Left ventricle myocardium superior (tissue), 1 donor: ENCODE measurements around the gene IFT172. TPM values are rescaled to one million over a fixed set of nuclear protein-coding genes. Genes with fewer than 3 reads are reported as not detected.

Experiments used
- ATAC-seq: fragments of 200-7000 bp; cut with Tn5 transposase; one replicate; pipeline ENCODE4 v1.9.1; 2020; ENCODE audit warnings: mild to moderate bottlenecking, moderate library complexity
- DNase-seq: peaks from one replicate; pipeline ENCODE4 v3.0.0-alpha.2; 2020
- intact Hi-C: fragments of 100-400 bp; cut with micrococcal nuclease; formaldehyde crosslinking; loops from one replicate; pipeline ENCODE4 v1.11.0; 2022
- total RNA-seq: library from RNA; stranded (reverse); fragmentation: NEBNext Ultra II Directional; extraction: Animal tissue kit (Norgen Biotek cat#: 25700); gene quantifications from one replicate; pipeline ENCODE4 v1.2.1, GENCODE V29; 2021
- donor health status: DM: no; HTN: yes; CAD: no; lungs with severe emphysema.

The IFT172 gene
- total RNA-seq, 1 donor from 2014 or later: 22.4 TPM

DNA sequence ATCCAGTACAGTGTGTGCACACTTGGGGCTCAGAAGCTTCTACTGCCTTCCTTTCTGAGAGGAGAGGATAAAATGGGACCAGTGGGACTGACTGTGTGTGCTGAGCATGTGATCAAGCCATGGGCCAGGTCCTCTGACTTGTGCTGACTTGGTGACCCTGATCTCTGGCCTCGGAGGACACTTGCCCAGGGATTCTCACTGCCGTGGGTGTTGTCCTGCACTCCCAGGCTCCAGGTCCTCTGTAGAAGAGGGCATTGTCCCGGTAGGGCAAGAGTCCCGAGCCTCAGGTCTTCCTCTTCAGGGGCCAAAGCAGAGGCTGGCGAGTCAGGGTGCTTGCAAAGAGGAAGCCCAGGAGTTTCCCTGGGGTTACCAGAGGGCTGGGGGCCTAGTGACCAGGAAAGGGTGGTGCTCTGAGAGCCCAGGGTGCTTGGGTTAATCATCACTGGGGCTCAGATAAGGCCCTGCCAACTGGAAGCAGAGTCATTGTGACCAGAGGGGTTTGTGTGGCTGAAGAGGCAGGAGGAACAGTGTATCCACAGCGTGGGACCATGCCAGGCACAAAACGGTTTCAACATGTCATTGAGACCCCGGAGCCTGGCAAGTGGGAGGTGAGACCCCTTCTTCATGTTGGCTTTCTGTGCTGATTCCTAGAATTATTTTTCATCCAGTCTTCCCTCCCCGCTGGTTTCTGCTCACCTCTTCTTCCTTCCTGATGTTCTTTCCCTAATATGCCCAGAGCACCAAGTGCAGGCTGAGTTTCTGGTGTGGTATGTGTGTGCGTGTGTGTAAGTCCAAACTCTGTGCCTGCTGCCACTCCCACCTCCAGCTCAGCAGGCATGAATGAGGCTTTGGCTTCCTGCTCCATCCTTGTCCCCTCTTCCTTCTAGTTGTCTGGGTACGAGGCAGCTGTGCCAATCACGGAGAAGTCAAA is 7.1 kb upstream of the IFT172 start, which contains the start of gene GCKR:
Gene GCKR, plus strand, starts transcription at position 483 of the 931 bp plus-strand sequence. Its CDS starts 66 bp downstream, at position 549.
- ATAC-seq: peak; percentile 39
- DNase-seq: no peak
- intact Hi-C loops: no loop called here

DNA sequence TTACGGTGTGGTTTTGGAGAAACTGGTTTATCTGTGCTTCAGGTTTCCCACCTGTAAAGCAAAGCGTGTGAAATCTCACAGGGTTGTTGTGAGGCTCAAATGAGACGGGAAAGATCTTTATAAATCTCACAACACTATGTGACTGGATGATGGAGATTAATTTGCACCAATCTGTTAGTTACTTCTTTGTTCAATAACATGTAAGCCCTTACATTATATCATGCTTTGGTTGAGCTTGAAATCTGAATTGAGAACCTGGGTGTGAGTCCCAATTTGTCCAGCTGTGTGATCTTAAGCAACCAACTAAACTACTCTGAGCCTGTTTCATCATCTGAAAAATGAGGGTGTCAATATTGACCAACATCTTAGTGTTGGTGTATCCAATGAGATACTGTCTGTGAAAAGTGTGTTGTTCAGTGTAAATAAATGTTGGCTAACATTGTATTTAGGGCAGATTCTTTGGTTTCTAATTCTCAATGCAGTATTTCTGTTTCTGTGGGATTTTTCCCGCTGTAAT is 6.4 kb upstream of the IFT172 start:
- intact Hi-C loops: no loop called here
- no peak for DNase-seq
- no peak for ATAC-seq

DNA sequence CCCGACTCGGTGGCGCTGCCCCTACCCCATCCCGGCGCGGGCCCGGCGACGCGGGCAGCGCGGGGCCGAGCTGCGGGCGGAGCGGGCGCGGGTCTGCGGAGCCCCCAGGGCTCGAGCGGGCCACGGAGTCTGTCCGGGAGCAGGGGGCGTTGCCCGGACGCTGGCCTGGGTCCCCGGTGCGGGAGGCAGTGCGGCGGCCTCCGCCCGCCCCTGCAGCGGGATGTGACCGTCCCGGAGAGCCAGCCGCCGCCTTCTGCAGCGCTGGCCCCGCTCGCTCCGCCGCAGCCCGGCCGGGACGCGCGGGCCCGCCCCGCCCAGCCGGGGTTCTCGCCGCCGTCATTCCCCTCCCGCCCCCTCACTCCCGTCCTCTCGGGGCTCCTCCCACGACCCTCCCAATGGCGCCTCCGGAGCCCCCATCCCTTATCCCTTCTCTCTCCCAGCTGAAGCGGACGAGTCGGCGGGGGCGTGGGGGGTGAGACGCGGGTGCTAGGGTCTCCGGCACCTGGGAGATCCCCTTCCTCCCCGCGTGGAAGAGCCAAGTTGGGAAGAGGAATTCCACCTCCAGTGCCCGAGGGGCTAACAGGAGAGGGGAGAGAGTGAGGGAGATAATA is 5.5 kb upstream of the IFT172 start, which contains the start of gene FNDC4:
Gene FNDC4, minus strand, starts transcription at position 257 of the 611 bp plus-strand sequence. CDS start 521 bp downstream, outside the sequence.
- DNase-seq (peak; percentile 41), ATAC-seq (peak; percentile 68)
- intact Hi-C loops: no loop called here

DNA sequence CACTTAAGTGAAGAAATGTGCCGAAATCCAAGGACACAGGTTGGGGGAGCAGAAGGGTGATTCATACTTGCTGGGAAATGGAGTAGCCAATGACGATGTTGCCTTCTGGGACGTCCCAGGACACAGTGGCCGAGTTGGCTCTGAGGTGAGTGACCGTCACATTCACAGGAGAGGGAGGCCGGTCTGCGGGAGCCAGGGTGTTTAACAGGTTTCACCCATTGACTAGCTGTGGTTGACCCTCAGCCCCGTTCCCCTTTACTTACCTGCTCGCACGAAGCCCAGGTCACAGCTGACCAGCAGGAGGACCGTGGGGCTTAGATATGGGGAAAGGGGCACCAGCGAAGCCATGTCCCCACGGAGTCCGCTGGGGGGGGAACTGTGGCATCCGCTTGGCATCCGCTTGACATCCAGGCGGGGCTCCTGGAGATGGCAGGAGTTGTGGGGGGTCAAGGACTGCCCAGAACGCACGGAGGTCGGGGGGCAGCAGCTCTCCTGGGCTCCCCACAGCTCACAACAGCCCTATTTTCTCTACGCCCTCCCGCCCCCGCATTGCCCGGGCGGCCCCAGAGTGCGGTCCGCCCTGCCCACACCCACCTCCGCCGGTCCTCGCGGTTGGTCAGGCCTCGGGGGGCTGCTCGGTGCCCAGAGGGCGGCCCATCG is 4.9 kb upstream of the IFT172 start:
- ATAC-seq (peak; percentile 13), DNase-seq (peak; percentile 39)
- intact Hi-C loops: no loop called here

DNA sequence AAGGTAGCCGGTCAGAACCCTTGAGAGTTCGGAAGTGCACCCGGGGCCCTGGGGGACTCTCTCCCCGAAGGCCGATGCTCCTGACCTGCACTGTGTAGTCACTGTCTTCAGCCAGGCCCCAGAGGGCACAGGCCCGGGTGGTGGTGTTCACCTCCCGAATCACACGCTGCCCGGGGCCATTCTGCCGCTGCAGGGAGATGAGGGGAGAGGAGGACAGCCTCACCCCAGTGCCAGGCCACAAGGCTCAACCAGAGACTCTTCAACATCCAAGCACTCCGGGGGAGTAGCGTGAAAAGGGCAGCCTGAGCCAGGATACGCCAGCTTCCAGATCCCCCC is 4.4 kb upstream of the IFT172 start:
- ATAC-seq: no peak
- intact Hi-C loops: no loop called here
- DNase-seq: no peak

DNA sequence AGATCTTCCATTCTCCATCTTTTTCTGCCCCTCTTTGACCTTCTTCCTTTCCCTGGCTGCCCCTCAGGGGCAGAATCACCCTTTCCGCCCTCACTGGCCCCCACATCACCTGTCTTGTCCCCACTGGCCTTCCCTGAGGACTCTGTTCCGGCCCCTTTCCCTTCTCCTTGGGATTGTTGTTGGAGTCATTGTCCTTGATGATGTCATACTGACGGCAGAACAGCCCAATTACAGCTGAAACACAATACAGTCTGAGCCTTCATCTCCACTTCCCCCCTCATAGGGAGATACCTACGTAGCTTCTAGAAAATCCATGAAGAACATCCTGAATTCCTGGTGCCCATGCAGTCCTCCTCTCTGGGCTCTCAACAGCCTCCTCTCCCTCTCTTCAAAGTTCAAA is 3.0 kb upstream of the IFT172 start:
- DNase-seq (no peak), ATAC-seq (no peak)
- intact Hi-C loops: no loop called here

DNA sequence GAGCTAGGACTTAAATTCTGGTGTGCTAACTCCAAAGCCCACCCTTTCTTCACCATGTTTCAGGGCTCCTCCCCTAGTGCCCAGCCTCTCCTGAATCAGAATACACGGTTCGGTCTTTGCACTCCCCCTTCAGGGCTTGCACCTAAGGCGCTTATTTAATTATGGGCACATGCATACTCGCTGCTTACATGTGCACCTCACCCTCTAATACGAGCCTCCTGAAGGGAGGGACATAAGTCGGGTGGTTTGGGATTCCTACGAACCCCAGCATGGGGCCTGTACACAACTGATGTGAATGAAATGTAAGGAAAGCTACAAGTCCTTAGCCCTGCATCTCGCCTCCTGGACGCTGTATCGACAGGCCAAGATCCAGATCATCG is 435 bp downstream of the IFT172 start:
- intact Hi-C loops: no loop called here
- ATAC-seq: peak; percentile 31
- DNase-seq: no peak

DNA sequence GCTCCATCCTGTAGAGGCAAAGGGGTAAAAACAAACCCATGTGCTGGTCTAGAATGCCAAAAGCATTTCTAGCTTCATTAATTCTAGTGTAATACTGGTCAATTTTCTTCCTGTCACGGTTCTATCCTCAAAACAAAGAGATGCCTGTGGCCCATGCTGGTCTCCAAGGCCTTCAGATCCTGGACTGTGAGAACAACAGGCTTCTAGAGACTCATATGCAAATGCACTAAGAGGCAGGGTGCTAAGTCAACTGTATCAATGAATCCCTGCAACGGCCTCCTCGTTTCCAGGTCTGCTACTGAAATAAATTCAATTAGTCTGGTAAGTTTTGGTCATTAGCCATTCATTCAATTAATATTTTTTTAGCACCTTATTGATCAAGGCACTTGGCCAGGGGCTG is 4.0 kb downstream of the IFT172 start:
- intact Hi-C loops: no loop called here
- no peak for DNase-seq
- ATAC-seq: no peak

DNA sequence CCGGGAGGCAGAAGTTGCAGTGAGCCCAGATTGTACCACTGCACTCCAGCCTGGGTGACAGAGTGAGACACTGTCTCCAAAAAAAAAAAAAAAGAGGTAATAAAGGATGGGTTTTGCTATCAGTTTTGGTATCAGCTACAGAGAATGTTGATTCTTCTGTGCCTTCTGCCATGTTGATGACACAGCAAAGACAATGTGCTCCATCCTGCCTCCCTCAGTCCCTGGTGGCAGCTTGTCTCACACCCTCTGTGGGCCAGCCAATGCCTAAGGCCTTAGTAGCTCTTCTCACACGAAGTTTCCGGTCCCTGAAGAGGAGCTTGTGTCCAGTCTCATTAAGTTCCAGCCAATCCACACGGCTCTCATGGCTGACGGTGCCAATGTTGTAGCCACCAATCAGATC is 17.6 kb downstream of the IFT172 start:
- no peak for ATAC-seq
- intact Hi-C loops: no loop called here
- no peak for DNase-seq

DNA sequence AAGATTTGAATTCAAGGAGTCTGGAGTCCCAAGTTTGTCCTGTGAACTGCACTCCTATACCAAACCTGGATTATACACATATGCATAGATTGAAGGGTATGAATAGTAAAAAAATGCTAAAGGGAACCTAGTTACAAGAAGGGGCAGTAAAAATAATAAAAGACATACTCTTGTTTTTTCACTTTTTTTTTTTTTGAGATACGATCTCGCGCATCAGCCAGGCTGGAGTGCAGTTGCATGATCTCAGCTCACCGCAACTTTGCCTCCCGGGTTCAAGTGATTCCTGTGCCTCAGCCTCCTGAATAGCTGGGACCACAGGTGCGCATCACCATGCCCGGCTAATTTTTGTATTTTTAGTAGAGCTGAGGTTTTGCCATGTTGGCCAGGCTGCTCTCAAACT is 25.1 kb downstream of the IFT172 start:
- DNase-seq: no peak
- no peak for ATAC-seq
- intact Hi-C loops: no loop called here

DNA sequence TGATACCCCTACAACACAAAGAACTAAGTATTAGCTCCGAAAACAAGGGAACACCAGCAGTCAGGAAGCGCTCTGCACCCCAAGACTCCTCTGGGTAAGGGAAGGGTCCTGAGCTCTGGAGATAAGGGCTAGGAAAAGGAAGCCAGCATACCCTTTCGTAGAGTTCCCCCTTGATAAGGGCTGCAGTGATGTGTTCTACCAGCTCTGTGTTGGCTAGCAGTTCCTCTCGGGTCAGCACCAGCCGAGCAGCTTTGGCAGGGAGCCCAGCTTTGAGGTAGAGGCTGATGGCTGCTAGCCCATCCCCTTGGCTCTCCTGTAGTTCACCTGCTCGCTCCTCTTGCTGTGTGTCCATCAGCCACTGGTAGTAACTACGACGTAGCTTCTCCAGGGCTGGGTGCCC is 28.4 kb downstream of the IFT172 start:
- ATAC-seq: peak; percentile 90
- peak; percentile 74 for DNase-seq
- intact Hi-C loops: no loop called here

DNA sequence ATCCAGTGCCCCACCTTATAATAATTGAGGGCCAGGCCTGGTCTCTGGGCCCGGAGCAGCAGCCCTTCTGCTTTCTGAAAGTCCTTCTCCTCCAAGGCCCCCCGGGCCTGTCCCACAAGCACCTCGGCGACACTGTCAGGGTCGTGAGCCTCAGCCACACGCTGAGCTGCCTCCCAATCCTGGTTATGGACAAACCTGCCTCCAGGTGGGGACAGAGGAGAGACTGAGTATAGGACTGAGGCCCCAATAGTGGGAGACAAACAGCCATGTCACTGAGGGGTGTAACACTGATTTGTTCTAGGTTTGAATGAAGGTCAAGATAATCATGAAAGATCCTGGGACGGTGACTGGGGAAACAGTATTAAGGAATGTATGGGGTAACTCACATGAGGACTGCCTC is 35.6 kb downstream of the IFT172 start:
- ATAC-seq: no peak
- DNase-seq: no peak
- intact Hi-C loops: no loop called here

DNA sequence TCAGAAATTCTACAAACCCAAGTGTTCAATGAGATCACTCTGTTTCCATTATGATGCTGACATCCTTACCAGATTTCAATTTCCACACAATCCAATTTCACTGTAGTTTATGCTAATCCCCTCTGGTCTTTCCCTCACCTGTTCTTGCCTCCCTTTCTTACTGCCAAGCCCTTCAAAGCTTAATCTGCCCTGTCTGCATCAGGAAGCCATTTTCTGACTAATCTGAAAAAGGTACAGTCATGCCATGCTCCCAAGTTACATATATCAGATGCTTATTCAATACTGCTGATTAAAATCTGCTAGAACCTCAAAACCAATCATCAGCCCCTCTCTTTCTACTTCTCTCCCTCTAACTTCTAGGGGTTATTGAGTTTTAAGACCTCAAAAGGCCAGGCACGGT is 38.4 kb downstream of the IFT172 start:
- intact Hi-C loops: no loop called here
- ATAC-seq: no peak
- DNase-seq: no peak

DNA sequence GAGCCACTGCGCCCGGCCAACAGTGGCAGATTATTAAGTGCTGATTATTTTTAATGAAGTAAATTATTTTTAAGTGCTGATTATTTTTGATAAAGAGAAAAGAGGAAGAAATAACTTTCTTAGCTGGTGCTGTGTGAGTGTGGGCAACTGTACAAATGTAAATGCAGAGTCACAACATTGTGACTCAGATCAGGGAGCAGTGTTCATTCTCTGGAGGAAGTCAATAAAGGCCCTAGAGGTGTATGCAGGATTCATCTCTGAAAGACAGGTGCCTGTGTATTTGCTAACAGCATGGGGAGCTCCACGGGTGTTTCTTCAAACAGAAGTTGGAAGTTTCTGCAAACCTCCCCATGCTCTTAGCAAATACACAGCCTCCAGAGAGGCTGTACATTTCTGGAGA is 41.2 kb downstream of the IFT172 start:
- intact Hi-C loops: no loop called here
- ATAC-seq (no peak), DNase-seq (no peak)

DNA sequence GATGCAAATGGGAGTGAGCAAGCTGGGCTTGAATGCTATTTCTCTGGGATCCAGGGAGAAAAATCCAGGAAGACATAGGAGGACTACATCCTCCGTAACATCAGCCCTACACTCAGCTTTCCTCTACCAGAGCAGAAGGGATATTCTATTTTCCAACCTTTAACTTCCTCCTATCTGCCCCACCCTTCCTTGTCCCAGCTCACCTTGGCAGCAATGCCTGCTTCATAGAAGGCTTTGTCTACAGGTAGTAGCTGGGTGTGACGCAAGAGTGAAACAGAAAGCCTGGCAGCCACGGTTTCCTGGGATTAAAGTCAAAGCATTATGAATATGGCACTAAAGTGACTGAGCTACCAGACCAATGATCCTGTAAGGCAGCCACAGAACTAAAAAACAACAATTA is 43.5 kb downstream of the IFT172 start:
- no peak for DNase-seq
- no peak for ATAC-seq
- intact Hi-C loops: no loop called here

DNA sequence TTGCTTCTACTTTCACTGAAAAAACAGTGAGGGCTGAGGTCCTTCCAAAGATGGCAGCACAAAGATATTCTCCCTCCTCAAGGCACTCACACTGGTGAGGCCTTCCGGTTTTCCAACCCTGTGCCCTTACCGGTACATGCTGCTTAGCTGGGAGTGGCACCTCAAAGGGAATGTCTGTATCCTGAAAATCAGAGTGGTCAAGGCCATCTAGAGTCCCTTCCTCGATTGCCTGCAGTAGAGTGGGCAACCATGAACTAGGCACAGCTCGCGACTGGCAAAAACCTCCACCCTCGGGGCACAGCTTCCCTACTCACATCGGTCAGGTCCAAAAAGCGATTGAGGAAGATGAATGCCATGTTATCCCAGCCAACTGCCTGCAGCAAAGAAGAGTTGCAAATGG is 43.9 kb downstream of the IFT172 start:
- ATAC-seq (no peak), DNase-seq (no peak)
- intact Hi-C loops: no loop called here

DNA sequence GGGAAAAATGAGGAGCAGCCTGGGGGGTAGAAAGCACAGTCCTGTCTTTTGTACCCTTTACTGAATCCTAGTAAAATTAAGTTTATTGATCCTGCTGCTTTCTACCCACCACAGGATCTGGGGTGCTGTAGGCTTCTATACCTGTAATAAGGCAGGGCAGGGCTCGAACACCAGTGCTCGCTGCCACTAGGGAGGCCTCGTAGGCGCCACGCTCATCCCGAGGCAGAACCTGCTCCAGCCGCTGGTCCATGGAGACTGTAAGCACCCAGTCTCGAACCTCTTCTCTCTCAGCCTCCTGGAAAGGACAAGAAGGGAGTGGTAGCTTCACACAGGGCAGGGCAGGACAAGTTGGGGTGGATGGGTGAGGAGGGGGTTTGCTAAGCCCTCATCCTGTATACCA is 44.4 kb downstream of the IFT172 start:
- intact Hi-C loops: no loop called here
- ATAC-seq (no peak), DNase-seq (no peak)

DNA sequence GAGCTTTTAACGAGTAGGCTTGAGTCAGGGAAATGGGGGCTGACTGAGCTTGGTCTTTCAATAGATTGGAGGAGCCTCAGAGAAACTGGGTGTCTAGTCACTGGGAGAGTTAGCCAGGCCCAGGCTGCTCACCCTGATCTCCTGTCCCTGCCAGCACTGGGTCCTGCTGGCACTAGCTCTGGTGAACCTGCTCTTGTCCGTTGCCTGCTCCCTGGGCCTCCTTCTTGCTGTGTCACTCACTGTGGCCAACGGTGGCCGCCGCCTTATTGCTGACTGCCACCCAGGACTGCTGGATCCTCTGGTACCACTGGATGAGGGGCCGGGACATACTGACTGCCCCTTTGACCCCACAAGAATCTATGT is 46.6 kb downstream of the IFT172 start:
- ATAC-seq: peak; percentile 28
- intact Hi-C loops: no loop called here
- no peak for DNase-seq

DNA sequence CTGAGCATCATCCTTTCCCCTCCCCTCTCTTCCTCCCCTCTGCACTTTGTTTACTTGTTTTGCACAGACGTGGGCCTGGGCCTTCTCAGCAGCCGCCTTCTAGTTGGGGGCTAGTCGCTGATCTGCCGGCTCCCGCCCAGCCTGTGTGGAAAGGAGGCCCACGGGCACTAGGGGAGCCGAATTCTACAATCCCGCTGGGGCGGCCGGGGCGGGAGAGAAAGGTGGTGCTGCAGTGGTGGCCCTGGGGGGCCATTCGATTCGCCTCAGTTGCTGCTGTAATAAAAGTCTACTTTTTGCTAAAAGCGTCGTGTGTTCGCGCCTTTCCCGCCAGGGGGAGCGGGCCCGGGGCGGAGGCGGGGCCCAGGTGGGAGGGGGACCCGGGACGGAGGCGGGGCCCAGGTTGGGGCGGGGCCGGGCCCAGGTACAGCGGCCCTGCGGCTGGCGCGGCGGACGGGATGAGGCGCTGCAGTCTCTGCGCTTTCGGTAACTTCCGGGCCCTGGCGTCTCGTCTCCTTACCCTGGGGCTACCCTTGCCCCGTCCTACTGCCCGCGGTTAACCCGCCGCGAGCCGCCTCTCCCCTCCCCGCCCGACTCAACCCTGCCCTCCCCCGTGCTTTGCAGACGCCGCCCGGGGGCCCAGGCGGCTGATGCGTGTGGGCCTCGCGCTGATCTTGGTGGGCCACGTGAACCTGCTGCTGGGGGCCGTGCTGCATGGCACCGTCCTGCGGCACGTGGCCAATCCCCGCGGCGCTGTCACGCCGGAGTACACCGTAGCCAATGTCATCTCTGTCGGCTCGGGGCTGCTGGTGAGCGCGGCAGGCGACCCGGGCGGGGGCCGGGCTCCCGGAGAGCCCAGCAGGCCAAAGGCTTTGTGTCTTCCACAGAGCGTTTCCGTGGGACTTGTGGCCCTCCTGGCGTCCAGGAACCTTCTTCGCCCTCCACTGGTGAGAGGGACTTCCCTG is 47.3 kb downstream of the IFT172 start, which contains the start of gene KRTCAP3:
Gene KRTCAP3, plus strand, starts transcription at position 424 of the 962 bp plus-strand sequence. Its CDS starts 32 bp downstream, at position 456.
- ATAC-seq: peak; percentile 66
- intact Hi-C loops: no loop called here
- DNase-seq: peak; percentile 37
